Immature natural killer cell (primary cell): ENCODE results near the gene ARL6IP1. TPM values are rescaled to one million over a fixed set of nuclear protein-coding genes. Genes with fewer than 3 reads are reported as not detected.

ENCODE experiments used
- DNase-seq, 3 donors: peaks; one replicate each; pipeline ENCODE4 v3.0.0; 2022; ENCODE audit warnings: mixed read lengths in 1 of 3
- H3K27ac Mint-ChIP-seq, 6 donors: one replicate each; pipeline ENCODE4 v1.8.0; 2020; ENCODE audit warnings: mixed read lengths in 6 of 6, mild to moderate bottlenecking in 5 of 6, inconsistent platforms in 4 of 6, moderate library complexity in 3 of 6
- H3K27me3 Mint-ChIP-seq, 3 donors: one replicate each; pipeline ENCODE4 v1.8.0; 2020 to 2021; ENCODE audit warnings: low read depth in 3 of 3, mild to moderate bottlenecking in 3 of 3, mixed read lengths in 3 of 3, moderate library complexity in 3 of 3, inconsistent platforms in 1 of 3
- H3K36me3 Mint-ChIP-seq, 3 donors: one replicate each; pipeline ENCODE4 v1.8.0; 2020; ENCODE audit warnings: mixed read lengths in 3 of 3, inconsistent platforms in 2 of 3, mild to moderate bottlenecking in 2 of 3
- H3K4me1 Mint-ChIP-seq, 2 donors: one replicate each; pipeline ENCODE4 v1.8.0; 2020; ENCODE audit warnings: inconsistent platforms in 2 of 2, mild to moderate bottlenecking in 2 of 2, mixed read lengths in 2 of 2, moderate library complexity in 1 of 2
- H3K4me3 Mint-ChIP-seq, 5 donors: one replicate each; pipeline ENCODE4 v1.8.0; 2020; ENCODE audit warnings: mild to moderate bottlenecking in 5 of 5, mixed read lengths in 5 of 5, inconsistent platforms in 3 of 5, moderate library complexity in 3 of 5
- H3K9me3 Mint-ChIP-seq, 6 donors: one replicate each; pipeline ENCODE4 v1.8.0; 2020; ENCODE audit warnings: mild to moderate bottlenecking in 6 of 6, mixed read lengths in 6 of 6, inconsistent platforms in 4 of 6, moderate library complexity in 3 of 6
- polyA plus RNA-seq, 3 donors: library from polyadenylated mRNA; unstranded; fragments of 300-500 nt; fragmentation: Illumina TruSeq; gene quantifications; one replicate each; pipeline ENCODE4 v1.2.3, GENCODE V29; 2021

ARL6IP1 gene
- polyA plus RNA-seq, result 100 to 1,000 TPM; 267 to 497 (median 308) TPM

- DNase-seq, result peak; percentile 99
- peaks cover 3 to 9% (median 6%) of the 10 kb centered on the region in 3 donors for H3K36me3 Mint-ChIP-seq
- peak within 1 kb of the TSS; percentile 91 to 97 (median 94) for H3K4me3 Mint-ChIP-seq
- H3K27ac Mint-ChIP-seq, result peak within 1 kb of the TSS; percentile 85 to 98 (median 95)
- no peaks in the 10 kb centered on the region for H3K9me3 Mint-ChIP-seq
- H3K27me3 Mint-ChIP-seq, result peaks cover 11 to 19% (median 19%) of the 10 kb centered on the region in 3 donors
- H3K4me1 Mint-ChIP-seq, result peaks cover 48 to 66% of the 10 kb centered on the region in 2 donors
Measured at GRCh38 chr16:18801145-18801972, at the start of gene ARL6IP1. ARL6IP1 (minus strand) TSS chr16:18801549; CDS start chr16:18801466, 83 bp downstream.

GRCh38 chr16:18846416-18846815 lies 45.1 kb upstream of the ARL6IP1 start:
- Mint-ChIP-seq H3K9me3 (no peaks in the 10 kb centered on the region), H3K27me3 (peaks cover 0 to 2% (median 0%) of the 10 kb centered on the region in 3 donors), H3K27ac (peak overlapping the region in 1 of 6 donors; percentile 59), H3K36me3 (peaks cover 18 to 61% (median 33%) of the 10 kb centered on the region in 3 donors), H3K4me1 (peaks cover 0 to 4% of the 10 kb centered on the region in 2 donors), H3K4me3 (no peak overlapping the region)
- DNase-seq, result no peak

GRCh38 chr16:18842565-18842964 lies 41.2 kb upstream of the ARL6IP1 start:
- Mint-ChIP-seq H3K9me3 (no peaks in the 10 kb centered on the region), H3K36me3 (peaks cover 20 to 60% (median 27%) of the 10 kb centered on the region in 3 donors), H3K27ac (peak overlapping the region in 2 of 6 donors; percentile 15 to 16), H3K4me3 (no peak overlapping the region), H3K4me1 (peaks cover 0 to 4% of the 10 kb centered on the region in 2 donors), H3K27me3 (peaks cover 2% of the 10 kb centered on the region in 3 donors)
- DNase-seq, result no peak

- Mint-ChIP-seq H3K4me1 (peaks cover 0 to 4% of the 10 kb centered on the region in 2 donors), H3K9me3 (no peaks in the 10 kb centered on the region), H3K27ac (no peak overlapping the region), H3K36me3 (peaks cover 21 to 60% (median 26%) of the 10 kb centered on the region in 3 donors), H3K4me3 (no peak overlapping the region), H3K27me3 (peaks cover 2% of the 10 kb centered on the region in 3 donors)
- no peak for DNase-seq
Measured at GRCh38 chr16:18841833-18842525, 40.6 kb upstream of the ARL6IP1 start.

- Mint-ChIP-seq H3K27me3 (peaks cover 0 to 2% (median 2%) of the 10 kb centered on the region in 3 donors), H3K4me3 (no peak overlapping the region), H3K36me3 (peaks cover 22 to 59% (median 34%) of the 10 kb centered on the region in 3 donors), H3K9me3 (no peaks in the 10 kb centered on the region), H3K27ac (peak overlapping the region in 2 of 6 donors; percentile 12 to 36), H3K4me1 (peaks cover 0 to 4% of the 10 kb centered on the region in 2 donors)
- no peak for DNase-seq
Measured at GRCh38 chr16:18839555-18839954, 38.2 kb upstream of the ARL6IP1 start.

- H3K4me1 Mint-ChIP-seq, result no peaks in the 10 kb centered on the region
- peaks cover 28 to 55% (median 31%) of the 10 kb centered on the region in 3 donors for H3K36me3 Mint-ChIP-seq
- DNase-seq, result no peak
- no peak overlapping the region for H3K4me3 Mint-ChIP-seq
- H3K9me3 Mint-ChIP-seq, result no peaks in the 10 kb centered on the region
- peaks cover 0 to 5% (median 2%) of the 10 kb centered on the region in 3 donors for H3K27me3 Mint-ChIP-seq
- H3K27ac Mint-ChIP-seq, result peak overlapping the region in 4 of 6 donors; percentile 13 to 70 (median 38)
Measured at GRCh38 chr16:18836702-18837101, 35.4 kb upstream of the ARL6IP1 start.

GRCh38 chr16:18834864-18835263 lies 33.5 kb upstream of the ARL6IP1 start:
- H3K27ac Mint-ChIP-seq, result peak overlapping the region in 2 of 6 donors; percentile 16

GRCh38 chr16:18833707-18834505 lies 32.6 kb upstream of the ARL6IP1 start:
- Mint-ChIP-seq H3K36me3 (peaks cover 22 to 50% (median 40%) of the 10 kb centered on the region in 3 donors), H3K4me3 (no peak overlapping the region), H3K27ac (peak overlapping the region in 3 of 6 donors; percentile 7 to 16 (median 13)), H3K27me3 (peaks cover 0 to 3% (median 0%) of the 10 kb centered on the region in 3 donors), H3K4me1 (no peaks in the 10 kb centered on the region), H3K9me3 (no peaks in the 10 kb centered on the region)
- no peak for DNase-seq

More at GRCh38 chr16:18834864-18835263, 33.5 kb upstream of the ARL6IP1 start:
- DNase-seq, result no peak
- Mint-ChIP-seq H3K36me3 (peaks cover 28 to 52% (median 33%) of the 10 kb centered on the region in 3 donors), H3K4me1 (no peaks in the 10 kb centered on the region), H3K4me3 (no peak overlapping the region), H3K9me3 (no peaks in the 10 kb centered on the region), H3K27me3 (peaks cover 0 to 5% (median 2%) of the 10 kb centered on the region in 3 donors)

- DNase-seq, result no peak
- peaks cover 29 to 51% (median 38%) of the 10 kb centered on the region in 3 donors for H3K36me3 Mint-ChIP-seq
- peaks cover 0 to 4% (median 0%) of the 10 kb centered on the region in 3 donors for H3K27me3 Mint-ChIP-seq
- H3K4me3 Mint-ChIP-seq, result no peak overlapping the region
- no peak overlapping the region for H3K27ac Mint-ChIP-seq
- H3K9me3 Mint-ChIP-seq, result no peaks in the 10 kb centered on the region
- no peaks in the 10 kb centered on the region for H3K4me1 Mint-ChIP-seq
Measured at GRCh38 chr16:18832613-18833012, 31.3 kb upstream of the ARL6IP1 start.

- Mint-ChIP-seq H3K27me3 (peaks cover 0 to 4% (median 0%) of the 10 kb centered on the region in 3 donors), H3K4me3 (no peak overlapping the region), H3K36me3 (peaks cover 24 to 46% (median 33%) of the 10 kb centered on the region in 3 donors), H3K27ac (no peak overlapping the region), H3K9me3 (no peaks in the 10 kb centered on the region), H3K4me1 (no peaks in the 10 kb centered on the region)
- no peak for DNase-seq
Measured at GRCh38 chr16:18832006-18832405, 30.7 kb upstream of the ARL6IP1 start.

- H3K27me3 Mint-ChIP-seq, result peaks cover 0 to 3% (median 0%) of the 10 kb centered on the region in 3 donors
- peak overlapping the region in 2 of 6 donors; percentile 12 to 36 for H3K27ac Mint-ChIP-seq
- H3K4me1 Mint-ChIP-seq, result no peaks in the 10 kb centered on the region
- no peak overlapping the region for H3K4me3 Mint-ChIP-seq
- H3K36me3 Mint-ChIP-seq, result peaks cover 11 to 26% (median 20%) of the 10 kb centered on the region in 3 donors
- H3K9me3 Mint-ChIP-seq, result no peaks in the 10 kb centered on the region
- no peak for DNase-seq
Measured at GRCh38 chr16:18829251-18829650, 27.9 kb upstream of the ARL6IP1 start.

GRCh38 chr16:18827890-18828289 lies 26.5 kb upstream of the ARL6IP1 start:
- Mint-ChIP-seq H3K27me3 (peaks cover 0 to 2% (median 0%) of the 10 kb centered on the region in 3 donors), H3K36me3 (peaks cover 7 to 24% (median 15%) of the 10 kb centered on the region in 3 donors), H3K27ac (peak overlapping the region in 1 of 6 donors; percentile 44), H3K4me3 (no peak overlapping the region), H3K9me3 (no peaks in the 10 kb centered on the region), H3K4me1 (no peaks in the 10 kb centered on the region)
- DNase-seq, result no peak

GRCh38 chr16:18816286-18816685 lies 14.9 kb upstream of the ARL6IP1 start:
- Mint-ChIP-seq H3K4me1 (peaks cover 13 to 15% of the 10 kb centered on the region in 2 donors), H3K9me3 (no peaks in the 10 kb centered on the region), H3K27me3 (peaks cover 0 to 5% (median 2%) of the 10 kb centered on the region in 3 donors), H3K36me3 (peaks cover 11 to 32% (median 15%) of the 10 kb centered on the region in 3 donors), H3K4me3 (no peak overlapping the region), H3K27ac (no peak overlapping the region)
- DNase-seq, result no peak
